OCI-LY3 (cell line): ENCODE measurements around the gene TANGO2.
A peak's percentile ranks its signal among the peaks of the same experiment; 100 is the strongest.

ENCODE experiments used
- H2AFZ ChIP-seq: fragments of 200-600, 300-600 bp; shearing (Covaris generic); 2 replicates; pipeline ENCODE4 v1.6.0; 2014; ENCODE audit warnings: antibody characterized with exemption, low read depth, low read length
- H3K27ac ChIP-seq: fragments of 200-600, 300-600 bp; sonication (generic); 2 replicates; pipeline ENCODE4 v1.5.1; 2014; ENCODE audit warnings: mild to moderate bottlenecking, low read length, moderate library complexity, mixed read lengths
- H3K27me3 ChIP-seq: fragments of 200-600, 300-600 bp; sonication (generic); 2 replicates; pipeline ENCODE4 v1.6.1; 2014; ENCODE audit warnings: low read depth, low read length, mixed read lengths
- H3K36me3 ChIP-seq: fragments of 200-600, 300-600 bp; sonication (generic); replicated peaks from 2 replicates; pipeline ENCODE3; 2014; ENCODE audit warnings: low read depth, low read length, mixed read lengths
- H3K4me1 ChIP-seq: fragments of 300-600, 200-600 bp; sonication (generic); 2 replicates; pipeline ENCODE4 v1.6.1; 2014; ENCODE audit warnings: low read length, mixed read lengths
- H3K4me2 ChIP-seq: fragments of 200-600, 300-600 bp; sonication (generic); 2 replicates; pipeline ENCODE4 v1.6.1; 2014; ENCODE audit warnings: low read length, mixed read lengths
- H3K4me3 ChIP-seq: fragments of 300-600, 200-600 bp; sonication (generic); 2 replicates; pipeline ENCODE4 v1.5.1; 2014; ENCODE audit warnings: antibody characterized with exemption, mild to moderate bottlenecking, low read length, moderate library complexity
- H3K79me2 ChIP-seq: fragments of 300-600, 200-600 bp; shearing (Covaris generic); 2 replicates; pipeline ENCODE4 v1.6.1; 2014; ENCODE audit warnings: mild to moderate bottlenecking, low read length, mixed read lengths
- H3K9ac ChIP-seq: fragments of 300-600, 200-600 bp; shearing (Covaris generic); 2 replicates; pipeline ENCODE4 v1.6.0; 2014; ENCODE audit warnings: mild to moderate bottlenecking, low read length, moderate library complexity
- H3K9me3 ChIP-seq: fragments of 200-600, 300-600 bp; shearing (Covaris generic); 2 replicates; pipeline ENCODE4 v1.6.1; 2014; ENCODE audit warnings: low read length, mixed read lengths; ENCODE audit not compliant: insufficient read depth
- H4K20me1 ChIP-seq: fragments of 200-600, 300-600 bp; sonication (generic); 2 replicates; pipeline ENCODE4 v1.6.1; 2016; ENCODE audit warnings: low read length, mixed read lengths; ENCODE audit not compliant: insufficient read depth
- EZH2phosphoT487 ChIP-seq: fragments of 200-600 bp; shearing (Covaris generic); IDR thresholded peaks from 2 replicates; pipeline ENCODE4 v1.6.1; 2018; ENCODE audit warnings: antibody characterized with exemption, mixed run types, low read depth
- TF ChIP-seq, protein P1 (sequence below): fragments of 200-600, 300-600 bp; sonication (generic); IDR thresholded peaks from 2 replicates; pipeline ENCODE4 v1.5.1; 2014; ENCODE audit warnings: antibody characterized with exemption, low read length, low read depth

The TANGO2 gene

DNA sequence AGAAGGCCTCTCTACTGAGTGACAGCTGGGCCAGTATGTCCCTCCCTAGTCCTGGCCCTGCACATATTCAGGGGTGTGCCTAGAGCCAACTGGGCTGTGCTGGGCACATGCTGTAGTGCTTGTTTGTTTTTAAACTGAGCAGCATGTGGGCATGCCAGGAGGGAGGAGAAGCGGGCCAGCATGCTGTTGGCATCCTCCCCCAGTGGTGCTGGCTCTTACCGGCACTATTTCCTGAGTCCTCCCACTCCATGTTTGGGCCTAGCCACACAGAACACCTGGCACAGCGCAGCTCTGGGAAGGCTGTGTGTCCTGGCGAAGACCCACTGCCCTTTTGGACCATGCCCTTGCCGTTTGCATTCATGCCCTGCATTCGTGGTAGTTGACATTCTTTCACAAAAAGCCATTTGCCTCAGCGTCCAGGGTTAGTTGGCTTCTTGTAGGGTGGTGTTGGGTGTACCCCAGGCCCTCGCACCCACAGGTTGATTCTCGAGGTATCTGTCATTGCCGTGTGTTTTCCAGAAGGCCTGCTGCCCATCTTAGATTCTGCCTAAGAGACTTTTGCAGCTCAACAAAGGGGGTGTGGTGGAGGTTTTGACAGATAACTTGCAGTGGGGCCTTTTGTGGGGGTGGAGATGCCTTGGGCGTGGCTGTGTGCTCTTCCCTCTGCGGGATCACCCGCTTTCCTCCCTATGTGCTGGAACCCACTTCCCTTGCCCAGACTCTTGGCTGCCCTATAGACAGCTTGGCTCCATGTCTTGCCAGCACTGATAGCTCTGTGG is 72.7 kb downstream of the TANGO2 start:
- Histone ChIP-seq H3K9ac (no peak overlapping the region), H3K27ac (no peak overlapping the region), H3K27me3 (no peaks in the 10 kb centered on the region), H3K9me3 (no peaks in the 10 kb centered on the region), H4K20me1 (no peaks in the 10 kb centered on the region), H3K36me3 (peaks cover 85% of the 10 kb centered on the region), H2AFZ (no peak overlapping the region), H3K4me2 (no peak overlapping the region), H3K79me2 (no peaks in the 10 kb centered on the region), H3K4me1 (no peaks in the 10 kb centered on the region), H3K4me3 (no peak overlapping the region)
- TF ChIP-seq EZH2phosphoT487, result no peak
- TF ChIP-seq, protein P1, sequence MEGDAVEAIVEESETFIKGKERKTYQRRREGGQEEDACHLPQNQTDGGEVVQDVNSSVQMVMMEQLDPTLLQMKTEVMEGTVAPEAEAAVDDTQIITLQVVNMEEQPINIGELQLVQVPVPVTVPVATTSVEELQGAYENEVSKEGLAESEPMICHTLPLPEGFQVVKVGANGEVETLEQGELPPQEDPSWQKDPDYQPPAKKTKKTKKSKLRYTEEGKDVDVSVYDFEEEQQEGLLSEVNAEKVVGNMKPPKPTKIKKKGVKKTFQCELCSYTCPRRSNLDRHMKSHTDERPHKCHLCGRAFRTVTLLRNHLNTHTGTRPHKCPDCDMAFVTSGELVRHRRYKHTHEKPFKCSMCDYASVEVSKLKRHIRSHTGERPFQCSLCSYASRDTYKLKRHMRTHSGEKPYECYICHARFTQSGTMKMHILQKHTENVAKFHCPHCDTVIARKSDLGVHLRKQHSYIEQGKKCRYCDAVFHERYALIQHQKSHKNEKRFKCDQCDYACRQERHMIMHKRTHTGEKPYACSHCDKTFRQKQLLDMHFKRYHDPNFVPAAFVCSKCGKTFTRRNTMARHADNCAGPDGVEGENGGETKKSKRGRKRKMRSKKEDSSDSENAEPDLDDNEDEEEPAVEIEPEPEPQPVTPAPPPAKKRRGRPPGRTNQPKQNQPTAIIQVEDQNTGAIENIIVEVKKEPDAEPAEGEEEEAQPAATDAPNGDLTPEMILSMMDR, result no peak

DNA sequence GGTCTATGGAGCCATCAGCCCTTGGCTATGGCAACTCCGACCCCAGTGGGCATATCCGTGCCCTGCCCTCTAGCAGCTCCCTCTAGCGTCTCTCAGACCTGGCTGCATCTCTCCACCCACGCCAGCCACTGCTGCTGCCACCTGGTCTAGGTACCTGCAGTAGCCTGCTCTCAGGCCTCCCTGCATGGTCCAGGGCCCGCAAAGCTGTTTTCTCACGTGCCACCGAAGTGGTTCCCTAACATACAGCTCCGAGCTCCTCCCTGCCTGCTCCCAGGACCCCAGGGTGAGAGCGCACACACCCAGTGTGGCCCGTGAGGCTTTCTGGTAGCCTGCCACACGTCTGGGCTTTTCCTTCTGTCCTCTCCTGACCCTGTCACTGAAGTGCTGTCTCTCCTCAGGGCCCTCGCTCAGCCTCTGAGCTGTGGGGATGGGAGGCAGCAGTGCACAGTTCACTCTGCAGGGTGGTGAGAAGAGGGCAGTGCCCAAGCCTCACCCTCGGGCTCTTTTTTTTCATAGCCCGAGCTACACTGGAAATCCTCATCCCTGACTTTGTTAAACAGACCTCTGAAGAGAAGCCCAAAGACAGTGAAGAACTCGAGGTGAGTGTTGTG is 73.4 kb downstream of the TANGO2 start:
- Histone ChIP-seq H3K79me2 (no peaks in the 10 kb centered on the region), H3K27ac (no peak overlapping the region), H3K9me3 (no peaks in the 10 kb centered on the region), H3K4me1 (no peaks in the 10 kb centered on the region), H3K4me3 (no peak overlapping the region), H4K20me1 (no peaks in the 10 kb centered on the region), H3K9ac (no peak overlapping the region), H2AFZ (no peak overlapping the region), H3K27me3 (no peaks in the 10 kb centered on the region), H3K36me3 (peaks cover 86% of the 10 kb centered on the region), H3K4me2 (no peak overlapping the region)
- TF ChIP-seq, protein P1, result peak; percentile 24; the same call in 1 of the 2 replicates
- no peak for TF ChIP-seq EZH2phosphoT487

DNA sequence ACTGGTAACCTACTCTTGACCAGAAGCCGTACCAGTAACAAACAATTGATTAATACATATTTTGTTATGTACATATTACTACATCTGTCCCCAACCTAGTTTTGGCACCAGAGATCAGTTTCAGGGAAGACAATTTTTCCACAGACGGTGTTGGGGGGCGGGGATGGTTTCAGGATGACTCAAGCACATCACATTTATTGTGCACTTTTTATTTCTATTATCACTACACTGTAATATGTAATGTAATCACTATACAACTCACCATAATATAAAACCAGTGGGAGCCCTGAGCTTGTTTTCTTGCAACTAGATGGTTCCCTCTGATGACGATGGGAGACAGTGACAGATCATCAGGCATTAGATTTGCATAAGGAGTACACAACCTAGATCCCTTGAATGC is 74.6 kb downstream of the TANGO2 start:
- H3K4me3 ChIP-seq, result no peak overlapping the region
- H3K27me3 ChIP-seq, result no peaks in the 10 kb centered on the region
- no peaks in the 10 kb centered on the region for H3K9me3 ChIP-seq
- H3K79me2 ChIP-seq, result no peaks in the 10 kb centered on the region
- H3K4me2 ChIP-seq, result no peak overlapping the region
- no peak overlapping the region for H3K9ac ChIP-seq
- peaks cover 79% of the 10 kb centered on the region for H3K36me3 ChIP-seq
- no peak overlapping the region for H3K27ac ChIP-seq
- no peak overlapping the region for H2AFZ ChIP-seq
- TF ChIP-seq EZH2phosphoT487, result no peak
- TF ChIP-seq, protein P1, result no peak
- no peaks in the 10 kb centered on the region for H3K4me1 ChIP-seq
- no peaks in the 10 kb centered on the region for H4K20me1 ChIP-seq

DNA sequence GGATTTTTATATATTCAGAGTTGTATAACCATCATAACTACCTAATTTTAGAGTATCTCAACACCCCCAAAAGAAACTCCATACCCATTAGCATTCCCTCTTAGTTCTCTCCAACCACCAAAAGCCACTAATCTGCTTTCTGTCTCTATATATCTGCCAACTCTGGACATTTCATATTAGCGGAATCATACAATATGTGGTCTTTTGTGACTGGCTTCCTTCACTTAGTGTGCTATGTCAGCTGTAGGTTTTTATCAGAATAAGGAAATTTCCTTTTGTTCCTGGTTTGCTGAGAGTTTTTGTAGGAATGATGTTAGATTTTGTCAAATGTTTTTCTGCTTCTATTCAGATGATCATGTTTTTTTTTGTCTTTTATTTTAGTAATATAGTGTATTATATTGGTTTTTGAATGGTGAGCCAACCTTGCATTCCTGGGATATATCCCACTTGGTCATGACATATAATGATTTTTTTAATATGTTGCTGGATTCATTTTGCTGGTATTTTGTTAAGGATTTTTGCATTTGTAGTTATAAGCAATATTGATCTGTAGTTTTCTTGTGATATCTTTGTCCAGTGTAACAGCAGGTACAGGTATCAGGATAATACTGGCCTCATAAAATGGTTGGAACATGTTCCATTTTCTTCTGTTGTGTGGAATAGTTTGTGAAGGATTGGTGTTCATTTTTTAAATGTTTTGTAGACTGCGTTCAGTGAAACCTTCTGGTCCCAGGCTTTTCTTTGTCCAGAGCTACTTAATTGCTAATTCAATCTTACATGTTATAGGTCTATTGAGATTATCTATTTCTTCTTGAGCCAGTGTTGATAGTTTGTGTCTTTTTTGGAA is 75.9 kb downstream of the TANGO2 start:
- Histone ChIP-seq H3K4me2 (no peak overlapping the region), H3K9ac (no peak overlapping the region), H3K4me1 (no peaks in the 10 kb centered on the region), H3K36me3 (peaks cover 73% of the 10 kb centered on the region), H3K27ac (no peak overlapping the region), H3K27me3 (no peaks in the 10 kb centered on the region), H4K20me1 (no peaks in the 10 kb centered on the region), H3K4me3 (no peak overlapping the region), H3K9me3 (no peaks in the 10 kb centered on the region), H3K79me2 (no peaks in the 10 kb centered on the region), H2AFZ (no peak overlapping the region)
- TF ChIP-seq EZH2phosphoT487, result no peak
- TF ChIP-seq, protein P1, result no peak
